ENCODE data around the gene UBTF.

Gene UBTF

GRCh38 chr17:44176257-44176656 is 43.2 kb downstream of the UBTF start:
- Histone ChIP-seq H3K9me3 (ENCODE audit: control insufficient read depth, insufficient read depth, low read length) (no peaks in the 10 kb centered on the region), H4K20me1 (ENCODE audit: control insufficient read depth, insufficient read depth, low read depth, low read length) (no peaks in the 10 kb centered on the region; the same call in 1 of the 2 replicates), H3K4me3 (ENCODE audit: low read length) (no peak overlapping the region), H3K79me2 (ENCODE audit: control insufficient read depth, low read length) (no peaks in the 10 kb centered on the region), H3K4me1 (ENCODE audit: control insufficient read depth, low read length) (no peaks in the 10 kb centered on the region), H3K27me3 (ENCODE audit: control insufficient read depth, low read length) (no peaks in the 10 kb centered on the region), H3K36me3 (ENCODE audit: control insufficient read depth, low read length) (peaks cover 27% of the 10 kb centered on the region; the same call in 1 of the 2 replicates), H3F3A (ENCODE audit: control insufficient read depth, insufficient read depth) (peaks cover 7% of the 10 kb centered on the region), H3K9me2 (replicated peaks; ENCODE audit: control insufficient read depth, low read length) (no peaks in the 10 kb centered on the region), H3K27ac (ENCODE audit: low read depth, low read length) (no peak overlapping the region), H3K4me2 (ENCODE audit: low read length) (no peak overlapping the region)
- TF ChIP-seq EZH2phosphoT487 (IDR thresholded peaks at IDR 0.05; ENCODE audit: borderline replicate concordance, low read length) (no peak), CTCF (IDR thresholded peaks at IDR 0.05; ENCODE audit: low read depth, low read length, poor library complexity, severe bottlenecking) (no peak)

GRCh38 chr17:44174427-44174826 is 45.0 kb downstream of the UBTF start:
- peaks cover 7% of the 10 kb centered on the region for H3F3A ChIP-seq (ENCODE audit: control insufficient read depth, insufficient read depth)
- H3K9me2 ChIP-seq (replicated peaks; ENCODE audit: control insufficient read depth, low read length), result no peaks in the 10 kb centered on the region
- H3K27me3 ChIP-seq (ENCODE audit: control insufficient read depth, low read length), result no peaks in the 10 kb centered on the region
- no peaks in the 10 kb centered on the region for H3K79me2 ChIP-seq (ENCODE audit: control insufficient read depth, low read length)
- no peak overlapping the region for H3K27ac ChIP-seq (ENCODE audit: low read depth, low read length)
- H3K4me3 ChIP-seq (ENCODE audit: low read length), result no peak overlapping the region
- H3K4me2 ChIP-seq (ENCODE audit: low read length), result no peak overlapping the region
- H3K9me3 ChIP-seq (ENCODE audit: control insufficient read depth, insufficient read depth, low read length), result no peaks in the 10 kb centered on the region
- H3K4me1 ChIP-seq (ENCODE audit: control insufficient read depth, low read length), result no peaks in the 10 kb centered on the region
- TF ChIP-seq CTCF (IDR thresholded peaks at IDR 0.05; ENCODE audit: low read depth, low read length, poor library complexity, severe bottlenecking) (no peak), EZH2phosphoT487 (IDR thresholded peaks at IDR 0.05; ENCODE audit: borderline replicate concordance, low read length) (no peak)
- H3K36me3 ChIP-seq (ENCODE audit: control insufficient read depth, low read length), result peaks cover 27% of the 10 kb centered on the region; the same call in 1 of the 2 replicates
- H4K20me1 ChIP-seq (ENCODE audit: control insufficient read depth, insufficient read depth, low read depth, low read length), result no peaks in the 10 kb centered on the region; the same call in 1 of the 2 replicates

- H3K4me2 ChIP-seq (ENCODE audit: low read length), result no peak overlapping the region
- H3K9me3 ChIP-seq (ENCODE audit: control insufficient read depth, insufficient read depth, low read length), result no peaks in the 10 kb centered on the region
These were observed 47.5 kb downstream of the UBTF start for GRCh38 chr17:44171931-44172455.

More at GRCh38 chr17:44171931-44172455, 47.5 kb downstream of the UBTF start:
- no peak for TF ChIP-seq EZH2phosphoT487 (IDR thresholded peaks at IDR 0.05; ENCODE audit: borderline replicate concordance, low read length)
- no peak for TF ChIP-seq CTCF (IDR thresholded peaks at IDR 0.05; ENCODE audit: low read depth, low read length, poor library complexity, severe bottlenecking)
- no peak overlapping the region for H3K4me3 ChIP-seq (ENCODE audit: low read length)
- peaks cover 7% of the 10 kb centered on the region for H3F3A ChIP-seq (ENCODE audit: control insufficient read depth, insufficient read depth)
- no peaks in the 10 kb centered on the region for H3K27me3 ChIP-seq (ENCODE audit: control insufficient read depth, low read length)
- no peak overlapping the region for H3K27ac ChIP-seq (ENCODE audit: low read depth, low read length)
- no peaks in the 10 kb centered on the region for H4K20me1 ChIP-seq (ENCODE audit: control insufficient read depth, insufficient read depth, low read depth, low read length)
- H3K9me2 ChIP-seq (replicated peaks; ENCODE audit: control insufficient read depth, low read length), result no peaks in the 10 kb centered on the region
- H3K36me3 ChIP-seq (ENCODE audit: control insufficient read depth, low read length), result peaks cover 9% of the 10 kb centered on the region; the same call in 1 of the 2 replicates
- no peaks in the 10 kb centered on the region for H3K79me2 ChIP-seq (ENCODE audit: control insufficient read depth, low read length)
- H3K4me1 ChIP-seq (ENCODE audit: control insufficient read depth, low read length), result no peaks in the 10 kb centered on the region
